ENCODE results near the gene CYSLTR2.

The CYSLTR2 gene

GRCh38 chr13:48643159-48643558, 10.6 kb upstream of the CYSLTR2 start:
- no peaks in the 10 kb centered on the region for H3K79me2 ChIP-seq (ENCODE audit: insufficient read depth, low read length)
- H3K4me3 ChIP-seq (ENCODE audit: low read depth, low read length, poor library complexity, severe bottlenecking): no peak overlapping the region
- no peak for TF ChIP-seq CTCF (IDR thresholded peaks at IDR 0.05; ENCODE audit: low read length)
- no peak for TF ChIP-seq EZH2 (IDR thresholded peaks at IDR 0.05; ENCODE audit: borderline replicate concordance, low read length)
- no peaks in the 10 kb centered on the region for H3F3A ChIP-seq (ENCODE audit: insufficient read depth, low read length)
- H3K4me1 ChIP-seq (ENCODE audit: insufficient read depth, low read length, severe bottlenecking): no peaks in the 10 kb centered on the region
- no peaks in the 10 kb centered on the region for H4K20me1 ChIP-seq (ENCODE audit: insufficient read depth, low read length)
- H2AFZ ChIP-seq (ENCODE audit: low read length): no peak overlapping the region
- H3K9me2 ChIP-seq (ENCODE audit: low read depth, low read length): no peaks in the 10 kb centered on the region
- no peak overlapping the region for H3K4me2 ChIP-seq (ENCODE audit: low read length)
- H3K9me3 ChIP-seq (ENCODE audit: low read length): no peaks in the 10 kb centered on the region
- no peak overlapping the region for H3K27ac ChIP-seq (ENCODE audit: low read depth, low read length, poor library complexity, severe bottlenecking)
- H3K9ac ChIP-seq (ENCODE audit: low read length): no peak overlapping the region
- no peaks in the 10 kb centered on the region for H3K36me3 ChIP-seq (ENCODE audit: insufficient read depth, low read length)
- H3K27me3 ChIP-seq (ENCODE audit: insufficient read depth, low read length): peaks cover 7% of the 10 kb centered on the region; the same call in 1 of the 2 replicates

- H3K9me3 ChIP-seq (ENCODE audit: low read length): no peaks in the 10 kb centered on the region
- H3K36me3 ChIP-seq (ENCODE audit: insufficient read depth, low read length): no peaks in the 10 kb centered on the region
- no peaks in the 10 kb centered on the region for H3K9me2 ChIP-seq (ENCODE audit: low read depth, low read length)
- TF ChIP-seq EZH2 (IDR thresholded peaks at IDR 0.05; ENCODE audit: borderline replicate concordance, low read length) (no peak), CTCF (IDR thresholded peaks at IDR 0.05; ENCODE audit: low read length) (no peak)
- no peaks in the 10 kb centered on the region for H3F3A ChIP-seq (ENCODE audit: insufficient read depth, low read length)
- H3K9ac ChIP-seq (ENCODE audit: low read length): no peak overlapping the region
- no peak overlapping the region for H2AFZ ChIP-seq (ENCODE audit: low read length)
- no peaks in the 10 kb centered on the region for H3K79me2 ChIP-seq (ENCODE audit: insufficient read depth, low read length)
- no peaks in the 10 kb centered on the region for H4K20me1 ChIP-seq (ENCODE audit: insufficient read depth, low read length)
- no peaks in the 10 kb centered on the region for H3K4me1 ChIP-seq (ENCODE audit: insufficient read depth, low read length, severe bottlenecking)
- H3K27ac ChIP-seq (ENCODE audit: low read depth, low read length, poor library complexity, severe bottlenecking): no peak overlapping the region
- peaks cover 7% of the 10 kb centered on the region; the same call in 1 of the 2 replicates for H3K27me3 ChIP-seq (ENCODE audit: insufficient read depth, low read length)
- no peak overlapping the region for H3K4me2 ChIP-seq (ENCODE audit: low read length)
- no peak overlapping the region for H3K4me3 ChIP-seq (ENCODE audit: low read depth, low read length, poor library complexity, severe bottlenecking)
Measured at GRCh38 chr13:48644141-48644540, 9.6 kb upstream of the CYSLTR2 start.

GRCh38 chr13:48644951-48645350, 8.8 kb upstream of the CYSLTR2 start:
- H3K36me3 ChIP-seq (ENCODE audit: insufficient read depth, low read length): no peaks in the 10 kb centered on the region
- no peaks in the 10 kb centered on the region for H3F3A ChIP-seq (ENCODE audit: insufficient read depth, low read length)
- H3K9ac ChIP-seq (ENCODE audit: low read length): no peak overlapping the region
- no peaks in the 10 kb centered on the region for H4K20me1 ChIP-seq (ENCODE audit: insufficient read depth, low read length)
- H3K79me2 ChIP-seq (ENCODE audit: insufficient read depth, low read length): no peaks in the 10 kb centered on the region
- no peaks in the 10 kb centered on the region for H3K9me3 ChIP-seq (ENCODE audit: low read length)
- no peak overlapping the region for H3K27ac ChIP-seq (ENCODE audit: low read depth, low read length, poor library complexity, severe bottlenecking)
- H2AFZ ChIP-seq (ENCODE audit: low read length): no peak overlapping the region
- H3K4me1 ChIP-seq (ENCODE audit: insufficient read depth, low read length, severe bottlenecking): no peaks in the 10 kb centered on the region
- no peak overlapping the region for H3K4me2 ChIP-seq (ENCODE audit: low read length)
- no peak for TF ChIP-seq EZH2 (IDR thresholded peaks at IDR 0.05; ENCODE audit: borderline replicate concordance, low read length)
- no peak for TF ChIP-seq CTCF (IDR thresholded peaks at IDR 0.05; ENCODE audit: low read length)
- H3K27me3 ChIP-seq (ENCODE audit: insufficient read depth, low read length): peaks cover 7% of the 10 kb centered on the region; the same call in 1 of the 2 replicates
- H3K9me2 ChIP-seq (ENCODE audit: low read depth, low read length): no peaks in the 10 kb centered on the region
- no peak overlapping the region for H3K4me3 ChIP-seq (ENCODE audit: low read depth, low read length, poor library complexity, severe bottlenecking)
